Hematopoietic multipotent progenitor cell treated with erythropoietin and hydrocortisone succinate and interleukin-3 and kit ligand, for 4 days (in vitro differentiated cells): Measurements from ENCODE around the gene PLCB2.

Experiments used
- DNase-seq: peaks from one replicate; pipeline ENCODE4 v3.0.0-alpha.2; 2015

Gene PLCB2

GRCh38 chr15:40323953-40324937 lies 16.5 kb upstream of the PLCB2 start:
- DNase-seq = peak; percentile 54

- DNase-seq = peak; percentile 99
Observed at GRCh38 chr15:40323239-40323952, 15.7 kb upstream of the PLCB2 start, which contains the start of gene INAFM2. INAFM2 (plus strand) TSS chr15:40323692; CDS start chr15:40324056, 364 bp downstream.

- DNase-seq = no peak
Observed at GRCh38 chr15:40322531-40323238, 14.9 kb upstream of the PLCB2 start.

- peak; percentile 93 for DNase-seq
Observed at GRCh38 chr15:40320931-40321371, 13.2 kb upstream of the PLCB2 start.

GRCh38 chr15:40320409-40320808 lies 12.7 kb upstream of the PLCB2 start:
- no peak for DNase-seq

GRCh38 chr15:40317580-40317979 lies 9.8 kb upstream of the PLCB2 start:
- DNase-seq = no peak

- DNase-seq = no peak
Observed at GRCh38 chr15:40316931-40317330, 9.2 kb upstream of the PLCB2 start.

- no peak for DNase-seq
Observed at GRCh38 chr15:40314723-40315276, 7.1 kb upstream of the PLCB2 start.

- DNase-seq = peak; percentile 91
Observed at GRCh38 chr15:40313531-40314398, 6.0 kb upstream of the PLCB2 start.

GRCh38 chr15:40312370-40313158 lies 4.8 kb upstream of the PLCB2 start:
- no peak for DNase-seq

- DNase-seq = no peak
Observed at GRCh38 chr15:40310993-40311392, 3.3 kb upstream of the PLCB2 start.

GRCh38 chr15:40310001-40310959 lies 2.5 kb upstream of the PLCB2 start:
- DNase-seq = peak; percentile 89

GRCh38 chr15:40309344-40309862 lies 1.7 kb upstream of the PLCB2 start:
- no peak for DNase-seq

- peak; percentile 46 for DNase-seq
Observed at GRCh38 chr15:40306908-40307307, 827 bp downstream of the PLCB2 start.

GRCh38 chr15:40306371-40306770 lies 1.4 kb downstream of the PLCB2 start:
- peak; percentile 30 for DNase-seq

GRCh38 chr15:40305281-40305680 lies 2.5 kb downstream of the PLCB2 start:
- no peak for DNase-seq

- no peak for DNase-seq
Observed at GRCh38 chr15:40303576-40303975, 4.2 kb downstream of the PLCB2 start.

- DNase-seq = no peak
Observed at GRCh38 chr15:40302981-40303380, 4.8 kb downstream of the PLCB2 start.

GRCh38 chr15:40302288-40302886 lies 5.3 kb downstream of the PLCB2 start:
- DNase-seq = no peak
